HG02852 (cell line): ENCODE results near the gene PRKD1.
"Not testable (repeated sequence)": the region's sequence is repeated elsewhere in the genome, so short reads cannot be mapped to it uniquely, and the experiment has no call there.

ENCODE experiments used
- ATAC-seq: cut with Tn5 transposase; IDR thresholded peaks from one replicate; pipeline ENCODE4 v1.9.1; 2021; ENCODE audit warnings: mild to moderate bottlenecking, moderate library complexity; ENCODE audit not compliant: unreplicated experiment

The PRKD1 gene

GRCh38 chr14:29840369-29840892, 87.2 kb downstream of the PRKD1 start:
- not testable (repeated sequence) for ATAC-seq

DNA sequence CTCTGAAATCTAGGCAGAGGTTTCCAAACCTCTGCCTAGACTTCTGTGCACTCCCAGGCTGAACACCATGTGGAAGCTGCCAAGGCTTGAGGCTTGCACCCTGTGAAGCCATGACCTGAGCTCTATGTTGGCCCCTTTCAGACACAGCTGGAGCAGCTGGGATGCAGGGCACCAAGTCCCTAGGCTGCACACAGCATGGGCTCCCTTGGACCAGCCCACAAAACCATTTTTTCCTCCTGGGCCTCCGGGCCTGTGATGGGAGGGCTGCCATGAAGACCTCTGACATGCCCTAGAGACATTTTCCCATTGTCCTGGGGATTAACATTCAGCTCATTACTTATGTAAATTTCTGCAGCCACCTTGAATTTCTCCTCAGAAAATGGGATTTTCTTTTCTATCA, 88.0 kb downstream of the PRKD1 start:
- not testable (repeated sequence) for ATAC-seq

DNA sequence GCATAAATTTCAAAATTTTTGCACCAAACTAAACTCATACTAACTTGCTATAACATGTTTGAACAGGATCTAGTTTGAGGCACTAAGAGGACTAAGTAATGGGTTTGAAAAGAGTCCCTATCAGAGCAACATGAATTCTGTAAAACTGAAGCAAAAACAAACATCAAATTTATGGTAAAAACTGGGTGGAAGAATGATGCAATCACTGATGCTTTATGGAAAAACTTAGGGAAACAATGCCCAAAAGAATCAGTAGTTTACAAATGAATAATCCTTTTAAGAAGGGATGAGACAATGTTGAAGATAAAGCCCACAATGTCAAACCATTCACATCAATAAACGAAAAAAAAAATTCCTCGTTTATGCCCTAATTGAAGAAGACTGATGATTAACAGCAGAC, 88.9 kb downstream of the PRKD1 start:
- ATAC-seq: no peak

DNA sequence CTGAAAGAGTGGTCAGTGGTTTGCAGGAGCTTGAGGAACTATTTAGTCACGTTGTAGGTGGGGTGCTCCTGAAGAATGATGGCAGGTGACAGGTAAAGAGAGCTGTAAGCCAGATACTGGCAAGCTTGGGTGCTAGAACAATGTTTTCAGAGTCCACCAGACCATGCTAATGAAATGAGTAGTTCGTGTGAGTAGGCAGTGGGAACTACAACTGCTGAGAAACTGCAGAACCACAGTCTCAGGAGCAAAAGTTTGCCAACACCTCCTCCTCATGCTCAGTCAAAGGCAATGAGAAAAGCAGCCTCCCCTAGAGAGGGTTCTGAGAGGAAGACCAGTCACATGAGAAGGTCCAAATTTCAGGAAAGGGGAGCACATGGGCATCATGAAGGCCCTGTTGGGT, 91.3 kb downstream of the PRKD1 start:
- ATAC-seq: no peak

DNA sequence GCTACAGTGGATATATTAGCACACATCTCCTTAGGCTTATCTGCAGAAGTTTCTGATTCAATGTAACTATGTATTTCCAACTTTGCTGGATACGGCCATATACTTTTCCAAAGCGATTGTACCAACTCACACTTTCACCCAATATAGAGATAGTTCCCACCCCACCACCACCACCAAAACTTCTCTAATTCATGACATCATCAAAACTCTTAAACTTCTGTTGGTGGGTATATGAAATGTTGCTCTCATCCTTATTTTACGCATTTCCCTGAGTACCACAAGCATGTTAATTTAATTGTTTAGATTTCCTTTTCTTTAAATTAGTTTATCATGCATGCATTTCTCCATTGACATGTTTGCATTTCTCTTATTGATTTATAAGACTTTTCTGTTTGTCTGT, 95.6 kb downstream of the PRKD1 start:
- no peak for ATAC-seq

DNA sequence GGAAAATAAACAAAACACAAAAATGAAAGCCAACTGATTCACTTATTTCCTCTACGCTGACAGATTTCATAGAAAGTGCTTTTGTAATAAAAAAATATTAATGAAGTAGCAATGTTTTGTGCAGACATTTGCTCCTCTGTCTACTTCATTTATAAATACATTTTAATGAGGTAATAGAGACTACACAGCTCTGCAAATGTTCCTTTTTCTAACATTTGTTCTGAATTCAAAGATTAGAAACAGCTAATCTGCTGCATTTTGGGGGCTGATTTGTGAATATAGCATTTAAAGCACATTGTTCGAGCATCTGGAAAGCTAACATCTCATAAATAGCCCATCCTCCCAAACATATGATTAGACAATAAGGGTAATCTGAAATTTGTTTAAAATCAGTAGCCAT, 97.8 kb downstream of the PRKD1 start:
- ATAC-seq: no peak

- ATAC-seq: no peak
Observed at GRCh38 chr14:29823816-29824215, 103.8 kb downstream of the PRKD1 start.

- no peak for ATAC-seq
Observed at GRCh38 chr14:29822430-29822709, 105.3 kb downstream of the PRKD1 start.

DNA sequence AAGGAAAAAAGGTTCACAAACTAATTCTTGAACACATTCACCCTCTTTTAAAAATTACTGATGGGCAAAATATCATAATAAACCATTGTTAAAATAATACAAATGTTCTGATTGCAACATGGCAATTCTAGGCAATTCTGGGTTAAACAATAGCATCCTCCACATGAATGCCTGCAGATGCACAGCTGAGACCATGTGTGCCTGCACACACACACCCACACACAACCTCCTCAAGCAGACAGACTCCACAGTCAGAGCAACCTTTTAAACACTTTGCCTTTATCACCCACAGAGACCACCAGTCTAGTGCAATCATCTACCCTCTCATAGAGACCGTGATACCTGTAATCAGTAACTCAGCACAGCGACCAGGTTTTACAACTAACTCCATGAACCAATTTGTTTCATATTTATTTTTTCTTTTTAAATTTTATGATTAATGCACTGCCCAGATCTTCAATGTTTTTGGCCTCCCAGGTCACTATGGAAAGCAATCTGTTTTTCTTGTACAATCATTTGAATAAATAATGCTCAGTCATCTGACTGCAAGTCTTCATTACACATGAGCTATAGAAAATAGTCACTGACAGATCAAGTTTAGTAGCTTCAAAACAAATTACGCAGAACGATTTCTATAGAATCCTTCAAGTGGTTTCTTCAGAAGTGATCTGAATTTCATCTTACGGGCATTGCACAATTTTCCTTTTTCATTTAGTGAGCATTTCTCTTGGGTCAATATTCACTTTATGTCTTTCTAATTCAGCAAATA, 105.8 kb downstream of the PRKD1 start:
- ATAC-seq: no peak

DNA sequence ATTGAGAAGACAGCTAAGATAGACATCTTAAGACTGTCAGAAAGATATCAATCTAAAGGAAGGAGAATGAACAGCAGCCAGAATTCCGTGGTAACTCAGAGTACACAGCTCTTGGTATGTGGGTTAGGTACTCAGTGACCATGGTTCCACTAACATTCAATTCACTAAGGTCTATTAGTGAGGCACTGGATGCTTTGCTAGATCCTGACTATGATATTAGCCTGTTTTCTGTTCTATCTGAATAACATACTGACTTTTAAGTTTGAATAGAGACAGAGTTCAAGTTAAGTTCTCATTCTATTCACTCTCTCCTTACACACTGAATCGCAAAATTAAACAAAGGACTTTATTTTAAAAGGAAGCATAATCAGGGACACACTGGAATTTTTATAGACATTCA, 106.4 kb downstream of the PRKD1 start:
- no peak for ATAC-seq

DNA sequence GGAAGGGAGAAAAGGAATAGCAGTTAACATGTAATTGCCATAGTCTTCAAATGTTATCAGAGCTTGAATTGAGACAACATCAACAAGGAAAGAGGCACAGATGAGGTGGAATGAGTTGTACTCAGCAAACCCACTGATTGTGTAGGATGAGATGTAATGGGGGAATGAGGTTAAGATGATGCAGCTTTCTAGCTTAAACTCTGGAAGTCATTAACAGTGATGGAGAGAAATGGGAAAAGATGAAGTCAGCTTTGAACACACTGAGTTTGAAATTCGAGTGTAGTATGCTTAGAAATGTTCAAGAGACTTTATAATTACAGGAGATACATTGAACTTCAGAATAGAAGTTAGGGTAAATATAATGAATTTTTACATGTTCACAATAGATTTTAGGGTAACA, 106.9 kb downstream of the PRKD1 start:
- no peak for ATAC-seq

GRCh38 chr14:29817767-29818405, 109.8 kb downstream of the PRKD1 start:
- ATAC-seq: no peak

DNA sequence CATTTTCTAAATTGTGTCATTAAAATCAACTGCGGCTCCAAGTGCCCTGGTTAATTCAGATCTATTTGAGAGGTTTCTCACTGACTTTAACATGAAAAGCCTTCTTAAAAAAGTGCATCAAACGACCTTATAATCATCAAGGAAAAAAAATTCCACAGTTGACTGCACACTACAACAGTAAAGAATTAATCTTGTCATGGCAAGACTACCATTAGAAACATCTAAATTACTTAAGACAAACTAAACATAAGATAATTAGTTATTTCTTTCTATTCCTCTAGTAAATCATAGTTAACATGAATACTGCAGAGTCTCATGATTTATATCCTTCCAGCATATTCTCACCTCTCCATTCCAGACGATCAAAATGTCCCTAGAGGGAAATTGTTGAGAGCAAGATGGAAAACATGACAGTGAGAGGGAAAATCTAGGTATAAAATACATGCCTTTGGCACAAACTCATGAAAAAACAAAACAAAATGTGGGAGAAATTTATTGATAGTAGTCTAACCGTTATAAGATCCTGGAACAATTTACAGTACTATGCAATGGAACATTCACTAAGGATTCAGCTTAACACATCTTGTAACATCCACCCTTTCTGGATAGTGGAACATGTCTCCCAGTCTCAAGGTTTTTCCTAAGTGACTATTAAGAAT, 112.5 kb downstream of the PRKD1 start:
- ATAC-seq: no peak

DNA sequence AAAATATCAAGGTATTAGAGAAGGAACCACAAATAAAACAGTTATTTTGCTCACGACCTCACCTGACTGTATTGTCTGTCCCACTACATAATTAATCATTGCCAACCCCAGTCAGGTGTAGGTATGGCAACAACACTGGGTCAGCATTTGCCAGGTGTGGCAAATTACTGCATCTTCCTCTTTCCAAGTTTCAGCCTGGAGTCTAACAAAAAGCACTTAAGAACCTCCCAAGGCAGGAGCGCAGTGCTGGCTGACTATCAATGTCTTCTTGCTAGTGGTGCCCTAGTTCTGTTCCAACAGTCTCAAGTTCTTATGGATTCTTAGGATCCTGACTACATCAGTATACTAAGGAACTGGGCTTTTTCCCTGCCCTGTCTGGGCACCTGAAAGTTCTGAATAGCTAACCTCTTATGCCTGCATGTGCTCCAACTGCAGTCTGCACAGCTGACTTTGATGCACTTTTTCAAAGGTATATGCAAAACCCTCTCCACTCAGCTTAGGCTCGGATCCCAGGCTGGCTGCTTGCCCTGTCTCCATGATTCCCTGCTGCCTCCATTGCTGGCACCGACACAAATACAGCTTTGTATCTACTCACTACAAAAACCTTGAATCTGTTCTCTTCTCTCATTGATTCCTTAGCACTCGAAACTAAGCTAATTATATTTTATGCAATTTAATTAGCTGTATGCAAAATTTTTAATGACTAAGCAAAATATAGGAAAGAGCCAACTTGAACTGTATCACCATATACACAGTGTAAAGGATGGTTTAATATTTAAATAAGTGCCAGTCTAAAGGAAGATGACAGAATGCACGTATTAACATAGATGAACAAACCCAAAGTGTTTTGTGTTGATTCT, 113.3 kb downstream of the PRKD1 start:
- ATAC-seq: no peak

GRCh38 chr14:29810682-29811081, 117.0 kb downstream of the PRKD1 start:
- ATAC-seq: no peak

- no peak for ATAC-seq
Observed at GRCh38 chr14:29810064-29810463, 117.6 kb downstream of the PRKD1 start.

DNA sequence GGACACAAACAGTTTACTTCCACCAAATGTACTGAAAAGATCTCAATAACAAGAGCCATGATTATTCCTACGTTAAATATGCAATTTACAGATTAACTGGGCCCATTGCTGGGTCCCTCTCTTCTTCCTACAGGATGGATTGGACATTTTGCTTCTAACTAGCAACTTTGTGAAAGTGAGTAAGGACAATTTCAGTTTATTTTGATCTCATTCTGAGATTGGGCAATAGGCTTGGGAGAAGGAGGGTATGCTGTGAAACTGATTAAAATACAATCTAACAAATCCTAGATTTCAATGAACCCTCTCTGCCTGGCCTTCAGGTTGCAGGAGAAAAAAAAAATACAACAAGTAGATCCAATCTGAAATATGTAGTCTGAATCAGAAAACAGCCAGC, 121.5 kb downstream of the PRKD1 start:
- ATAC-seq: no peak

- no peak for ATAC-seq
Observed at GRCh38 chr14:29805415-29806123, 122.1 kb downstream of the PRKD1 start.

- no peak for ATAC-seq
Observed at GRCh38 chr14:29804481-29805266, 123.0 kb downstream of the PRKD1 start.

GRCh38 chr14:29803045-29803444, 124.6 kb downstream of the PRKD1 start:
- no peak for ATAC-seq
